AG10803 (cell line): ENCODE measurements around the gene FAM131A.

Source experiments
- DNase-seq: peaks from one replicate; pipeline ENCODE4 v3.0.0; 2010; ENCODE audit warnings: low read depth
- H3K4me3 ChIP-seq: 2 replicates; pipeline ENCODE4 v1.5.1; 2011; ENCODE audit warnings: mild to moderate bottlenecking, low read length, control low read depth
- CTCF ChIP-seq: conservative IDR thresholded peaks from 2 replicates; pipeline ENCODE4 v1.5.1; 2011; ENCODE audit warnings: mild to moderate bottlenecking, low read length, control low read depth, inconsistent platforms

FAM131A gene

GRCh38 chr3:184386047-184386806 lies 48.8 kb downstream of the FAM131A start:
- H3K4me3 ChIP-seq, result no peak overlapping the region
- no peak for TF ChIP-seq CTCF
- no peak for DNase-seq

GRCh38 chr3:184387174-184387714 lies 49.8 kb downstream of the FAM131A start:
- no peak for TF ChIP-seq CTCF
- no peak for DNase-seq
- H3K4me3 ChIP-seq, result no peak overlapping the region

GRCh38 chr3:184388164-184388935 lies 51.0 kb downstream of the FAM131A start:
- no peak for DNase-seq
- no peak for TF ChIP-seq CTCF
- no peak overlapping the region for H3K4me3 ChIP-seq

- no peak overlapping the region for H3K4me3 ChIP-seq
- TF ChIP-seq CTCF, result no peak
- no peak for DNase-seq
Observed at GRCh38 chr3:184388936-184389230, 51.5 kb downstream of the FAM131A start.

- no peak overlapping the region for H3K4me3 ChIP-seq
- no peak for DNase-seq
- no peak for TF ChIP-seq CTCF
Observed at GRCh38 chr3:184389384-184389783, 52.0 kb downstream of the FAM131A start.

GRCh38 chr3:184389935-184390528 lies 52.6 kb downstream of the FAM131A start:
- DNase-seq, result no peak
- no peak for TF ChIP-seq CTCF
- no peak overlapping the region for H3K4me3 ChIP-seq
